Endothelial cell of umbilical vein (primary cell): ENCODE measurements around the gene GAK. TPM values are rescaled to one million over a fixed set of nuclear protein-coding genes. Genes with fewer than 3 reads are reported as not detected.

Source experiments
- BruUV-seq: library from RNA; stranded (reverse); fragments of 400-500 nt; replicated peaks from 2 replicates; lab custom pipeline; 2021; lab: Mats Ljungman, UMichigan
- CTCF ChIA-PET: fragments of 300-600, 350-600 bp; sonication (Branson Sonifier 250); formaldehyde crosslinking; loops from one replicate; lab custom pipeline; 2021; ENCODE audit warnings: antibody characterized with exemption, inconsistent platforms; lab: Charles Lee
- POLR2A ChIA-PET: fragments of 300-600, 350-600 bp; sonication (Branson Sonifier 250); formaldehyde crosslinking; loops from one replicate; lab custom pipeline; 2021; ENCODE audit warnings: antibody characterized with exemption, inconsistent platforms; lab: Charles Lee
- DNase-seq: peaks from one replicate; pipeline ENCODE4 v3.0.0-alpha.2; 2011; ENCODE audit warnings: low read depth, low spot score
- FAIRE-seq: peaks from 2 replicates; lab custom pipeline; 2011; peaks lifted over from hg19 to GRCh38; lab: Jason Lieb, UNC
- H2AFZ ChIP-seq: 2 replicates; pipeline ENCODE4 v1.6.0; 2012; ENCODE audit warnings: low read depth, low read length, control low read depth, inconsistent platforms
- H3K27ac ChIP-seq: 2 replicates; pipeline ENCODE4 v1.5.1; 2011; ENCODE audit warnings: low read depth, mild to moderate bottlenecking, control low read depth, low read length, moderate library complexity; ENCODE audit not compliant: insufficient read depth
- H3K27me3 ChIP-seq, 2 experiments: 2 replicates each; pipeline versions ENCODE4 v1.6.0 to v1.6.1; 2011; ENCODE audit warnings: low read length in 2 of 2, mixed read lengths in 1 of 2; ENCODE audit not compliant: control insufficient read depth in 2 of 2, insufficient read depth in 2 of 2
- H3K36me3 ChIP-seq, 2 experiments: 2 replicates in 1 of 2; 3 replicates in 1 of 2; pipeline ENCODE4 v1.5.1; 2011; ENCODE audit warnings: low read length in 2 of 2, mild to moderate bottlenecking in 1 of 2, moderate library complexity in 1 of 2; ENCODE audit not compliant: control insufficient read depth in 2 of 2, insufficient read depth in 2 of 2; ENCODE audit errors: extremely low read depth in 1 of 2
- H3K4me1 ChIP-seq: 3 replicates; pipeline ENCODE4 v1.5.1; 2011; ENCODE audit warnings: mild to moderate bottlenecking, low read length; ENCODE audit not compliant: control insufficient read depth, insufficient read depth; ENCODE audit errors: extremely low read depth
- H3K4me2 ChIP-seq: 2 replicates; pipeline ENCODE4 v1.6.1; 2011; ENCODE audit warnings: low read length, control low read depth, mixed read lengths; ENCODE audit not compliant: insufficient read depth
- H3K4me3 ChIP-seq, 3 experiments: fragments of 200-600 bp in 1 of 3; sonication (generic), shearing (Covaris generic) in 1 of 3; replicated peaks in 1 of 3; 2 replicates each; pipeline ENCODE4 v1.5.1; 2011 to 2016; ENCODE audit warnings: control low read depth in 3 of 3, low read length in 3 of 3, mild to moderate bottlenecking in 2 of 3, inconsistent platforms in 1 of 3, low read depth in 1 of 3, moderate library complexity in 1 of 3; ENCODE audit not compliant: insufficient read depth in 1 of 3
- H3K79me2 ChIP-seq: 2 replicates; pipeline ENCODE4 v1.6.0; 2012; ENCODE audit warnings: low read length, inconsistent platforms; ENCODE audit not compliant: control insufficient read depth, insufficient read depth
- H3K9ac ChIP-seq: replicated peaks from 2 replicates; pipeline ENCODE3; 2011; ENCODE audit warnings: low read length, control low read depth; ENCODE audit not compliant: insufficient read depth; ENCODE audit errors: extremely low read depth
- H3K9me1 ChIP-seq: replicated peaks from 3 replicates; pipeline ENCODE4 v1.6.0; 2011; ENCODE audit warnings: mild to moderate bottlenecking, low read length; ENCODE audit not compliant: control insufficient read depth, insufficient read depth; ENCODE audit errors: extremely low read depth
- H3K9me3 ChIP-seq: replicated peaks from 2 replicates; pipeline ENCODE4 v1.5.1; 2012; ENCODE audit warnings: low read length, inconsistent platforms; ENCODE audit not compliant: control insufficient read depth, insufficient read depth
- H4K20me1 ChIP-seq: replicated peaks from 2 replicates; pipeline ENCODE3; 2011; ENCODE audit warnings: mild to moderate bottlenecking, low read length; ENCODE audit not compliant: control insufficient read depth, insufficient read depth; ENCODE audit errors: extremely low read depth
- CTCF ChIP-seq, 2 donors: IDR thresholded peaks; 1 replicate in 1 of 2; 2 replicates in 1 of 2; pipeline ENCODE4 v1.5.1; 2011; ENCODE audit warnings: low read length in 2 of 2, mild to moderate bottlenecking in 2 of 2, moderate library complexity in 2 of 2, control low read depth in 1 of 2, inconsistent platforms in 1 of 2, low read depth in 1 of 2; ENCODE audit not compliant: insufficient read depth in 1 of 2; ENCODE audit errors: extremely low read depth in 1 of 2
- EZH2 ChIP-seq: IDR thresholded peaks from 2 replicates; pipeline ENCODE4 v1.6.1; 2012; ENCODE audit warnings: borderline replicate concordance, low read depth, mild to moderate bottlenecking, moderate library complexity, low read length, inconsistent platforms; ENCODE audit not compliant: severe bottlenecking
- FOS ChIP-seq: IDR thresholded peaks from 2 replicates; pipeline ENCODE4 v1.6.1; 2011; ENCODE audit warnings: mild to moderate bottlenecking, low read length, moderate library complexity, borderline replicate concordance; ENCODE audit not compliant: insufficient read depth
- GATA2 ChIP-seq: IDR thresholded peaks from 2 replicates; pipeline ENCODE4 v1.7.0; 2011; ENCODE audit warnings: low read depth, mild to moderate bottlenecking, moderate library complexity, mixed read lengths, low read length; ENCODE audit not compliant: insufficient read length, insufficient read depth
- JUN ChIP-seq: IDR thresholded peaks from 2 replicates; pipeline ENCODE4 v1.6.1; 2011; ENCODE audit warnings: borderline replicate concordance, low read depth; ENCODE audit not compliant: insufficient read length, insufficient read depth
- MYC ChIP-seq: IDR thresholded peaks from one replicate; pipeline ENCODE4 v1.6.1; 2011; ENCODE audit warnings: mild to moderate bottlenecking, low read depth, low read length
- POLR2A ChIP-seq: IDR thresholded peaks from 2 replicates; pipeline ENCODE4 v1.6.1; 2012; ENCODE audit warnings: low read depth, mild to moderate bottlenecking, control low read depth, low read length
- POLR2AphosphoS5 ChIP-seq: IDR thresholded peaks from 2 replicates; pipeline ENCODE4 v1.6.1; 2012; ENCODE audit warnings: low read depth, mild to moderate bottlenecking, control low read depth, low read length, moderate library complexity; ENCODE audit not compliant: insufficient read depth
- dilution Hi-C: fragments of 300-500 bp; cut with MboI; formaldehyde crosslinking; loops from one replicate; pipeline ENCODE4 v1.15.0; 2019; ENCODE audit warnings: low sequenced_read_pairs; ENCODE audit not compliant: extremely low pct_ligation_motif_present
- intact Hi-C: fragments of 100-400 bp; cut with micrococcal nuclease; formaldehyde crosslinking; loops from one replicate; pipeline ENCODE4 v1.10.0; 2022
- polyA plus RNA-seq, 4 experiments: library from polyadenylated mRNA; depleted of rRNA in 3 of 4; stranded (reverse) in 3 of 4; unstranded in 1 of 4; fragments of >200 nt; gene quantifications; 2 replicates each; pipeline versions ENCODE4 v1.2.1 to v1.2.3, GENCODE V29; 2011 to 2012; ENCODE audit warnings: missing spikeins in 1 of 4
- total RNA-seq: library from RNA; stranded (reverse); gene quantifications from 2 replicates; pipeline ENCODE4 v1.2.3, GENCODE V29; 2021
- TF ChIP-seq, protein P1 (sequence below): IDR thresholded peaks from 2 replicates; pipeline ENCODE4 v1.6.1; 2011; ENCODE audit not compliant: insufficient read depth, insufficient read length

The GAK gene
- total and polyA plus RNA-seq, 2 donors (not counting 3 experiments of a cell fraction or from before 2014, with no cell fraction given) = 49.6 to 109 TPM

GRCh38 chr4:866068-866760, 65.9 kb downstream of the GAK start:
- Histone ChIP-seq H3K4me3 (no peak overlapping the region), H3K79me2 (no peaks in the 10 kb centered on the region), H3K9ac (no peak overlapping the region), H3K9me3 (no peaks in the 10 kb centered on the region), H3K27me3 (no peaks in the 10 kb centered on the region), H3K4me2 (no peak overlapping the region), H2AFZ (no peak overlapping the region), H4K20me1 (no peaks in the 10 kb centered on the region), H3K27ac (no peak overlapping the region), H3K36me3 (peaks cover 0 to 50% of the 10 kb centered on the region in 2 experiments), H3K4me1 (no peaks in the 10 kb centered on the region), H3K9me1 (no peaks in the 10 kb centered on the region)
- BruUV-seq = no TSS peak
- no peak for DNase-seq
- no peak for TF ChIP-seq CTCF (IDR thresholded peaks at IDR 0.05; ENCODE audit: extremely low read depth in 1 of 2, insufficient read depth in 1 of 2, low read depth in 1 of 2, low read length in 2 of 2)
- TF ChIP-seq, protein P1, sequence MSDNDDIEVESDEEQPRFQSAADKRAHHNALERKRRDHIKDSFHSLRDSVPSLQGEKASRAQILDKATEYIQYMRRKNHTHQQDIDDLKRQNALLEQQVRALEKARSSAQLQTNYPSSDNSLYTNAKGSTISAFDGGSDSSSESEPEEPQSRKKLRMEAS = no peak
- no peak for TF ChIP-seq MYC
- TF ChIP-seq JUN = no peak
- no peak for TF ChIP-seq FOS
- no peak for TF ChIP-seq EZH2
- no peak for TF ChIP-seq GATA2
- no peak for TF ChIP-seq POLR2AphosphoS5
- no peak for TF ChIP-seq POLR2A
- intact Hi-C loops = no loop called here
- dilution Hi-C loops = no loop called here
- no peak for FAIRE-seq
- POLR2A ChIA-PET = interaction anchor here (0.5 kb wide), 1 partner anchor 82 kb away, joined by 3 read pairs; no protein-coding TSS in a partner anchor
- CTCF ChIA-PET = no interaction called here
